Thoracic aorta (tissue), 2 donors: ENCODE data around the gene CCDC13. TPM values are rescaled to one million over a fixed set of nuclear protein-coding genes. Genes with fewer than 3 reads are reported as not detected.
A peak's percentile ranks its signal among the peaks of the same experiment; 100 is the strongest.

Source experiments
- ATAC-seq: fragments of 150-250 bp; one replicate; pipeline ENCODE4 v1.8.0; 2017; ENCODE audit warnings: low read depth; ENCODE audit not compliant: insufficient number of reproducible peaks, low FRiP score
- DNase-seq: peaks from one replicate; pipeline ENCODE4 v3.0.0-alpha.2; 2020; ENCODE audit warnings: low spot score
- H3K27ac ChIP-seq, 2 donors: fragments of 200-600 bp; sonication (generic); 1 replicate in 1 of 2; 2 replicates in 1 of 2; pipeline ENCODE4 v1.5.1; 2016; ENCODE audit warnings: mild to moderate bottlenecking in 2 of 2, moderate library complexity in 2 of 2
- H3K27me3 ChIP-seq: fragments of 200-600 bp; sonication (generic); replicated peaks from 2 replicates; pipeline ENCODE4 v1.6.0; 2016; ENCODE audit warnings: mild to moderate bottlenecking; ENCODE audit not compliant: insufficient read depth
- H3K36me3 ChIP-seq: fragments of 200-600 bp; sonication (generic); one replicate; pipeline ENCODE4 v1.5.1; 2016
- H3K4me1 ChIP-seq, 2 donors: fragments of 200-600 bp; sonication (generic); 1 replicate in 1 of 2; 2 replicates in 1 of 2; pipeline versions ENCODE4 v1.5.1 to v1.6.0; 2016; ENCODE audit warnings: low read depth in 2 of 2, mild to moderate bottlenecking in 1 of 2; ENCODE audit not compliant: control insufficient read depth in 1 of 2
- H3K4me3 ChIP-seq: fragments of 200-600 bp; sonication (generic); 2 replicates; pipeline ENCODE4 v1.5.1; 2016; ENCODE audit warnings: mild to moderate bottlenecking
- H3K9me3 ChIP-seq: fragments of 200-600 bp; sonication (generic); 2 replicates; pipeline ENCODE4 v1.5.1; 2016
- total RNA-seq, 2 donors: library from RNA; depleted of rRNA; stranded (reverse); fragments of >200 nt; gene quantifications; one replicate each; pipeline versions ENCODE4 v1.1.0 to v1.2.3, GENCODE V29; 2016
- TF ChIP-seq, protein P1 (sequence below): fragments of 200-600 bp; sonication (generic); IDR thresholded peaks from one replicate; pipeline ENCODE4 v1.5.1; 2019; ENCODE audit warnings: antibody characterized with exemption

CCDC13 gene
- total RNA-seq, 2 donors from 2014 or later, result 1.5 to 3.1 TPM

DNA sequence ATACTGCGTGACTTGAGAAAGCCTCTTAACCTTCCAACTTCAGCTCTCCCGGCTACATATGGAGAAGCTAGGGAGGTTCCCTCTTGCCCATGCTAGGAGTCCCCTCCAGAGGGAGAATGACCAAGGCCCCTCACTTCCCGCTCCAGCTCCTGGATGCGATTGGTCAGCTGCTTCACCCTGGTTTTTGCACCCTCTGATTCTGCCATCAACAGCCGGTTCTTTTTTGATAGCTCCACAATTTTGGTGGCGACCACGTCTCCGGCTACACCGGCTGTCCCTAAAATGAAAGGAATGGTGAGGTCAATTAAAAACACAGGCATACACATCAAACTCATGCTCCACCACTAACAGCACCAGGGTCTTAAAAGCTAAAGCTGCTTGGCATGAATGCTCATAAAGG, 20.6 kb downstream of the CCDC13 start:
- no peak for DNase-seq
- Histone ChIP-seq H3K27me3 (no peaks in the 10 kb centered on the region), H3K4me3 (no peak overlapping the region), H3K4me1 (peaks cover 1 to 39% of the 10 kb centered on the region in 2 donors), H3K36me3 (no peaks in the 10 kb centered on the region), H3K27ac (no peak overlapping the region), H3K9me3 (no peaks in the 10 kb centered on the region)
- TF ChIP-seq, protein P1, sequence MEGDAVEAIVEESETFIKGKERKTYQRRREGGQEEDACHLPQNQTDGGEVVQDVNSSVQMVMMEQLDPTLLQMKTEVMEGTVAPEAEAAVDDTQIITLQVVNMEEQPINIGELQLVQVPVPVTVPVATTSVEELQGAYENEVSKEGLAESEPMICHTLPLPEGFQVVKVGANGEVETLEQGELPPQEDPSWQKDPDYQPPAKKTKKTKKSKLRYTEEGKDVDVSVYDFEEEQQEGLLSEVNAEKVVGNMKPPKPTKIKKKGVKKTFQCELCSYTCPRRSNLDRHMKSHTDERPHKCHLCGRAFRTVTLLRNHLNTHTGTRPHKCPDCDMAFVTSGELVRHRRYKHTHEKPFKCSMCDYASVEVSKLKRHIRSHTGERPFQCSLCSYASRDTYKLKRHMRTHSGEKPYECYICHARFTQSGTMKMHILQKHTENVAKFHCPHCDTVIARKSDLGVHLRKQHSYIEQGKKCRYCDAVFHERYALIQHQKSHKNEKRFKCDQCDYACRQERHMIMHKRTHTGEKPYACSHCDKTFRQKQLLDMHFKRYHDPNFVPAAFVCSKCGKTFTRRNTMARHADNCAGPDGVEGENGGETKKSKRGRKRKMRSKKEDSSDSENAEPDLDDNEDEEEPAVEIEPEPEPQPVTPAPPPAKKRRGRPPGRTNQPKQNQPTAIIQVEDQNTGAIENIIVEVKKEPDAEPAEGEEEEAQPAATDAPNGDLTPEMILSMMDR, result no peak
- ATAC-seq, result no peak

DNA sequence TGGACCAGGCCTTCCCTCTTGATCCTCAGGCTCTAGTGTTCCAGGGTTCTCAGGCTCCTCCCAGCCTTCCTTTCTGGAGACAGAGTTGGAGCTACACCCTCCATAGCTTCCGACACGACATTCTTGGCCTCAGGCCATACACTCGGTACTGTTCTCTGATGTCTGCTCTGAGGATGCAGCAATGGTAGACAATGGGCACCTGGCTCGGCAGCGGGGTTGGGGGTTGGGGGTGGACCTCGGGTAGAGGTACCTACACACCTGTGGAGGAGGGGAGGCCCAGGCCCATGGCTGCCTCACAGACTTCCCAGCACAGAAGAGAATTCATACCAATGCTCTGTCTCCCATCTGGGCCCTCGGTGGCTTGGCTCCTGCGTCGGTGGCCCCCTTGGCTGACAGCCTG, 21.4 kb downstream of the CCDC13 start:
- Histone ChIP-seq H3K4me1 (peaks cover 9 to 48% of the 10 kb centered on the region in 2 donors), H3K4me3 (no peak overlapping the region), H3K27me3 (no peaks in the 10 kb centered on the region), H3K36me3 (no peaks in the 10 kb centered on the region), H3K27ac (no peak overlapping the region), H3K9me3 (no peaks in the 10 kb centered on the region)
- DNase-seq, result no peak
- TF ChIP-seq, protein P1, result no peak
- no peak for ATAC-seq

DNA sequence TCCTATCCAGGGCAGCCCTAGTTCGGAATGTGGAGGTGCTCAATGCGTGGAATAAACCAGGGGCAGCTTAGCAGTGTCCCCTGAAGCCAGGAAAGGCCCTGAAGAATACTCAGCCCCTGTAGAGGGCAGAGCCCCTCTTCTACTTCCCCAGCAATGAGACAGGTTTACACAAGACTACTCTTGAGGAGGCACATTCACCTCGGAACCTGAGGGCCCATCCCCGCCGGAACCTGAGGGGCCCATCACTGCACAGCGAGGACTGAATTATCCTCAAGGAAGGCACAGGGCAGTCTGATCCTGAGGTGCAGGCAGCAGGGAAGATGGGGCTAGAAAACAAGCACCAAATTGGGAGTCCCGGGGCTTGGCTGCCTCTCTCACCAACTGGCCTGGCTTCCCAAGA, 22.2 kb downstream of the CCDC13 start:
- ATAC-seq (no peak), DNase-seq (no peak)
- TF ChIP-seq, protein P1, result no peak
- Histone ChIP-seq H3K27me3 (no peaks in the 10 kb centered on the region), H3K4me1 (peaks cover 16 to 54% of the 10 kb centered on the region in 2 donors), H3K36me3 (no peaks in the 10 kb centered on the region), H3K27ac (no peak overlapping the region), H3K9me3 (no peaks in the 10 kb centered on the region), H3K4me3 (no peak overlapping the region)

DNA sequence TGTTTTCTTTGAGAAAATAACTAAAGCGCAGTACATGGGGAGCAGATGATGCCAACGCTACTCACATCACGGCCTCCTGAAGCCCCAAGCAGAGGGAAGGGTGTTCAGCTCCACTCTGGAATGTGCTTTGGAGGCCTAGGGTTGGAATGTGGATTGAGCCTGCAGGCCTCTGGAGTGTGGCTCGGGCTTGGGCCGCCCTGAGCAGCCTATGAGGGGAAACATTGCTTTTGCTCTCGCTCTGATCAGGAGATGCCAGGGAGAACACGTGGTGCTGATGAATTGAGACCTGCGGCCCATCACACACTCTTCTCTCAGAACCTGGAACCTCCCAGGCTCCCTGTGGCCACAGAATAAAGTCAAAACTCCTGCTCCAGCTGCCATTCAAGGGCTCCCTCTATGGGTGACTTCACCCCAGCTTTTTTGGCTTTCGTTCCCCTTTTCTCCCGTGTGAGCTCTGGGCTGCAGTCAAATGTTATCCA, 23.3 kb downstream of the CCDC13 start:
- Histone ChIP-seq H3K4me1 (peaks cover 21 to 64% of the 10 kb centered on the region in 2 donors), H3K36me3 (no peaks in the 10 kb centered on the region), H3K4me3 (no peak overlapping the region), H3K27me3 (no peaks in the 10 kb centered on the region), H3K9me3 (no peaks in the 10 kb centered on the region), H3K27ac (peak overlapping the region; percentile 52 to 88)
- DNase-seq, result no peak
- ATAC-seq, result no peak
- TF ChIP-seq, protein P1, result peak; percentile 48

DNA sequence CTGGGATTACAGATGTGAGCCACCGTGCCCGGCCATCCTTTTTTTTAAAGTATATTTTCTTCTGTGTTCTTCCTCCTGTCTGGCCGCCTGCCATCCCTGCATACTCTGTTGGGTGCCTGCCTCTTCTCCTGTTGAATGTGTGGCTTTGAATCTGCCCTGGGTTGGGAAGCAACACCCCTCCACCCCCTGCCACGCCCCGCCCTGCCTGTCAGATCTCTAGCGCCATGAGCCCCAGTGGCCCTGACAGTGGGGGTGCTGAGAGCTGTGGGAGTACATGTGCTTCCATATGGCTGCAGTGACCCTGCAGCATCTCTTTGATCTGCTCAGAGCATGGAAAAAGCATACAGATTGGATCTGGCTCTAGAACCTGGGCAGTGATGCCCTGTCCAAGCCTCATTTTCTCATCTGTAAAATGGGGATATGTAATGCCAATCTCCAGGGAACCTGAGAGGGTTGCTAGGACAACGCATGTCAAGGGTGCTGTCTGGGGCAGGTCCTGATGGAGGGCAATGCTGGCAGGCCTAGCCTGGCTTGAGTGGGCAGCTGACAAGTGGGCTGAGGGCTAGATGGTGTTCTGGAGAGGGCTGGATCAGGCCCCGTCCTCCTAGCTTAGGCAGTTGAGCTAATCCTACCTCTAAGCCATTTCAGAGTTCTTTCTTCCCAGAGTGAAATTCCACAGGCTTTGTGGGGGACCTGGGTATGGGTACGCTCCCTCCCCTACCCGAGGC, 23.9 kb downstream of the CCDC13 start:
- Histone ChIP-seq H3K9me3 (no peaks in the 10 kb centered on the region), H3K27me3 (no peaks in the 10 kb centered on the region), H3K4me3 (no peak overlapping the region), H3K27ac (peak overlapping the region; percentile 52 to 88), H3K4me1 (peaks cover 21 to 70% of the 10 kb centered on the region in 2 donors), H3K36me3 (no peaks in the 10 kb centered on the region)
- ATAC-seq (no peak), DNase-seq (no peak)
- TF ChIP-seq, protein P1, result no peak
